Suppressor macrophage treated with lipopolysaccharide for 4 hours (primary cell): Measurements from ENCODE around the gene AZGP1.
"Not testable (repeated sequence)": the region's sequence is repeated elsewhere in the genome, so short reads cannot be mapped to it uniquely, and the experiment has no call there.

Experiments
- DNase-seq: peaks from one replicate; pipeline ENCODE4 v3.0.0-alpha.2; 2020

AZGP1 gene

GRCh38 chr7:99975782-99976521, at the start of gene AZGP1:
Gene AZGP1, minus strand, starts transcription at chr7:99976031. Its CDS starts 11 bp downstream, at chr7:99976020.
- no peak for DNase-seq

GRCh38 chr7:100024020-100024619, 48.3 kb upstream of the AZGP1 start:
- no peak for DNase-seq

GRCh38 chr7:100023526-100023925, 47.7 kb upstream of the AZGP1 start:
- DNase-seq, result no peak

- DNase-seq, result no peak
Observed at GRCh38 chr7:100022621-100023020, 46.8 kb upstream of the AZGP1 start.

- DNase-seq, result peak; percentile 67
Observed at GRCh38 chr7:100021297-100021696, 45.5 kb upstream of the AZGP1 start.

GRCh38 chr7:100019908-100020307, 44.1 kb upstream of the AZGP1 start:
- DNase-seq, result no peak

- no peak for DNase-seq
Observed at GRCh38 chr7:100017875-100018274, 42.0 kb upstream of the AZGP1 start.

GRCh38 chr7:100017300-100017699, 41.5 kb upstream of the AZGP1 start:
- no peak for DNase-seq

- DNase-seq, result peak; percentile 4
Observed at GRCh38 chr7:100016215-100016901, 40.5 kb upstream of the AZGP1 start.

GRCh38 chr7:100015232-100016214, 39.7 kb upstream of the AZGP1 start, which contains the start of gene ZKSCAN1:
Gene ZKSCAN1, plus strand, starts transcription at chr7:100015596. Its CDS starts 7,911 bp downstream, at chr7:100023507.
- DNase-seq, result peak; percentile 97

GRCh38 chr7:100013328-100013676, 37.5 kb upstream of the AZGP1 start:
- no peak for DNase-seq

GRCh38 chr7:100012385-100013327, 36.8 kb upstream of the AZGP1 start:
- DNase-seq, result not testable (repeated sequence)

- DNase-seq, result no peak
Observed at GRCh38 chr7:100011516-100011915, 35.7 kb upstream of the AZGP1 start.

- DNase-seq, result no peak
Observed at GRCh38 chr7:100010901-100011300, 35.1 kb upstream of the AZGP1 start.

- not testable (repeated sequence) for DNase-seq
Observed at GRCh38 chr7:100009952-100010351, 34.1 kb upstream of the AZGP1 start.

- DNase-seq, result no peak
Observed at GRCh38 chr7:100008525-100008924, 32.7 kb upstream of the AZGP1 start.

- DNase-seq, result no peak
Observed at GRCh38 chr7:100007887-100008286, 32.1 kb upstream of the AZGP1 start.

- DNase-seq, result no peak
Observed at GRCh38 chr7:100003711-100004661, 28.2 kb upstream of the AZGP1 start.

GRCh38 chr7:100000239-100000638, 24.4 kb upstream of the AZGP1 start:
- DNase-seq, result no peak

- DNase-seq, result peak; percentile 49
Observed at GRCh38 chr7:99997545-99998137, 21.8 kb upstream of the AZGP1 start.
